ENCODE measurements around the gene THSD4. TPM values are rescaled to one million over a fixed set of nuclear protein-coding genes. Genes with fewer than 3 reads are reported as not detected.
"Not testable (repeated sequence)": the region's sequence is repeated elsewhere in the genome, so short reads cannot be mapped to it uniquely, and the experiment has no call there.

The THSD4 gene
- total RNA-seq, 1 donor: under 0.01 TPM

DNA sequence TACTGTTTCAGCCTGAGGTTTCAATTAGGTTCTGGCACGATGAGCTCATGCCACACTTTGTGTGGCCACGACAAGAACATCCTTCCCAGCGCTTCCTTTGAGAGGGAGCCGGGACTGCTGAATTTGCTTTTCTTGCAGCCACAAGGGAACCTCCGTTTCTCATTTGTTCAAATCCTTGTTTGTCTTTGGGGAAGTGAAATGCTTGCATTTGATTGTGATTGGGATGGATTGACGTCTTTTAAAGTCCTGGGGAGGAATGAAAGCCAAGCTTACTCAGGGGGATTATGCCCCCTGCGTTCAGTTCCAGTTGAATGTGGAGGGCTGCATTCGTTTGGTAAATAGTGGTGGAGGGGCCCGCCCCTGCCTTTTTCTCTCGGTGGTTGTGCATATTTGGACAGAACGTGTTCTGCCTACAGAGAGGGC is 277.6 kb downstream of the THSD4 start:
- DNase-seq (ENCODE audit: low read depth in 2 of 3, low spot score in 2 of 3): no peak

DNA sequence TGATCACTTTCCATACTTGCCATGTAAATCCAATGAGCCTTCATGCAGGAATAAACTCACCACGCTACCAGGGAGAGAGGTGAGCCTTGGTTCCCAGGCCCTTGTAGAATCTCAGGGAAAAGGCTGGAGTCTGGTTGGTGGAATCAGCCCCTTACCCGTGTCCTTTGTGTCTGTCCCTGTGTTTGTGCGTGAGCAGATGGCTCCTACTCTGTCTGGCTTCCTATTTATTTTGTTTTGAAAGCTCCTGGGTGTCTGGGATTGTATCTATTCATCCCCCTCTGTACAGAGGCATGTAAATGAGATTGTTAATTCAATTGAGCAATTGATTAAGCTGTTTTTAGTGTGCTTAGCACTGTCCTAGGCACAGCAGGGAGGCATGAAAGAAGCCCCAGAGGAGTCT is 278.1 kb downstream of the THSD4 start:
- no peak for DNase-seq (ENCODE audit: low read depth in 2 of 3, low spot score in 2 of 3)

DNA sequence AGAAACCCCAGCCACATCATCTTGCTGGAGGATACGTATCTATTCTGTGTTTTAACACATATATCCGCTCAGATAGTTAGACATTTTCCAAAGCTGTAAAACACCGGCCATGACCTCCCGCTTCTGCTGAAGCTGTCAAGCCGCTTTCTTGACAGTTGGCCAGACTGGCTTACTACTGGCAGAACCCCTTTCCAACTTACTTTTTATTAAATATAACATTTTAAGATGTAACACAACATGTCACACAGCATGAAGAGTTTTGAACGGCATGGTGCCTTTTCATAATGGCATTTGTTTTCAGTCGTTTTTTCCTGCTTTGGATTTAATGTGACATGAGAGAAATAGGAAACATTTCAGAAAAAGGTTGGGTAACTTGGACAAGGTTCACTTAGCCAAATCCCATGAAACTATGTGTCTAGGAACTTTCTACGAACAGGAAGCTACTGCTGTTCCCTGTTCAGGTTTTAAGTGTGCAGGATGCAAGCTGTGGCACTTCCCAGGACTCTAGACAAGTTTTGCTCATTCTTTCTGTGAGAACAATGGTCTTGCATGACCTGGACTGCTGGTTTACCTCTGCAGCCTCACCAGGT is 281.4 kb downstream of the THSD4 start:
- no peak for DNase-seq (ENCODE audit: low read depth in 2 of 3, low spot score in 2 of 3)

DNA sequence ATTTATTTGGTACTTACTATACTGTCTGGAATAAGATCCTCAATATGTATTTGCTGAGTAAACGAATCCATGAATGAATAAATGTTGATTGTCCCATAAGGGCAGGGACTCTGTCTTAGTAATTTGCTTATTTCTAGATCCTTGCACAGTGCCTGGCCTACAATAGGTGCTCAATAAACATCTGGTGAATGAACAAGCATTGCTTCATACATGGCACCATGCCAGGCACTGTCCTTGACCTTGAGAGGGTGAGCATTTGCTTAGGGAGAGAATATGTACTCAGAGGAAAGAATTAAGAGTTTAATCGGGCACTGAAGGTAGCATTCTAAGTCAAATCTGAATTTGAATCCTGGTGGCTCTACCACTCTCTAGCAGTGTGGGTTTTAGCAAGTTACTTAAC is 282.1 kb downstream of the THSD4 start:
- no peak for DNase-seq (ENCODE audit: low read depth in 2 of 3, low spot score in 2 of 3)

DNA sequence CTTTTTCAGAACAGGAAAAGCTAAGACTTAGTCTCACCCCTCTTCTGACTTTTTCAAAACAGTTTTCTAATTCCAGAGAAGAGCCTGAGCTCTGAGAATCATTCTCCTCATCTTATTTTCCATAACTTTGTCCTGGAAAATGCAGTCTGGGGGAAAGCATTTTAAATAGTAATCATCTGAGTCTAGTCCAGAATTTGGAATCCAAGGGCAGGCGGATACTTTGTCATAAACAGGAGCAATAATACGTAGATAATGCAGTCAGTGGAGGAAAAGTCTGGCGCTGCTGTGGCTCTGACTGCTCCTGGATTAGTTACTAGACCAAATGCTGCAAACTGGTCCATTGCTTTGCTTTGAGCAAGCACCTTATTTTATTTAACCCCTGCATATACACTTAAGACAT is 285.0 kb downstream of the THSD4 start:
- DNase-seq (ENCODE audit: low read depth in 2 of 3, low spot score in 2 of 3): no peak

DNA sequence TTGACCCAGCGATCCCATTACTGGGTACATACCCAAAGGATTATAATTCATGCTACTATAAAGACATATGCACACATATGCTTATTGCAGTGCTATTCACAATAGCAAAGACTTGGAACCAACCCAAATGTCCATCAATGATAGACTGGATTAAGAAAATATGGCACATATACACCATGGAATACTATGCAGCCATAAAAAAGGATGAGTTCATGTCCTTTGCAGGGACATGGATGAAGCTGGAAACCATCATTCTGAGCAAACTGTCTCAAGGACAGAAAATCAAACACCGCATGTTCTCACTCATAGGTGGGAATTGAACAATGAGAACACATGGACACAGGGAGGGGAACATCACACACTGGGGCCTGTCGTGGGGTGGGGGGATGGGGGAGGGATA is 286.5 kb downstream of the THSD4 start:
- DNase-seq (ENCODE audit: low read depth in 2 of 3, low spot score in 2 of 3): not testable (repeated sequence)

DNA sequence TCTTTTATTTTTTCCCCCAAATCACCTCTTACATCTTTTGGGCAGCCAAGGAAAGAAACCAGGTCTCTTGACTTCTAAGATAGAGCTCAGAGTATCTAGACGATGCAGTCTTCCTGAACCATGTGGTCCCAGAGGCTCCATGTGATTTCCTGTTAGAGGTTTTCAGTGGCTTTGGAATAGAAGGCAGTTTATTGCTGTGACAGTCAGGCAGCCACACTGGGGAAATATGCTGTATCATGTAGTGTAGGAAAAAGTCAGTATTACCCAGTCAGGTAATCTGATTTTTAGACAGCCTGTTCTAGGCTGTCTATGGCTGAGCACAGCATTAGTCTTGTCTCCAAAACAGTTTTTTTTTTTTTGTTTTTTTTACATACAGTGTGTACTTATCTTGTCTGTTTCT is 294.3 kb downstream of the THSD4 start:
- DNase-seq (ENCODE audit: low read depth in 2 of 3, low spot score in 2 of 3): peak in 2 of 3 donors; percentile 18 to 43

DNA sequence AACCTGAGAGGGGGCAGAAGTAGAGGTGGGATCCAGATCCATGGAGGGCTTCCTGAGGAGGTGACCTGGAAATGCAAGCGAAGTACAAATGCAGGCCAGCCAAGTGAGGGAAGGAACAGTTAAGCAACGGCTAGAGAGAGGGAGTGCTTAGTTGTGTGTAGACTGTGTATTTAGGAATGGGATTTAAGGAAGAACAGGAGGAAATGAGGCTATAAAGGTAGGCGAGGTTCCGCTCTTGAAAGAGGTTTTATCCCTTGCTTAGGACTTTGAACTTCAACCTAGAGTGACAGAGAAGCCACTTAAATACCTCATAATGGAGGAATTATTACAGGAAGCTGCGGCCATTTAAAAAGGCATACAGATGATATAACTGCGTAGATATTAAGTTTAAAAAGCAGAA is 295.1 kb downstream of the THSD4 start:
- DNase-seq (ENCODE audit: low read depth in 2 of 3, low spot score in 2 of 3): no peak

DNA sequence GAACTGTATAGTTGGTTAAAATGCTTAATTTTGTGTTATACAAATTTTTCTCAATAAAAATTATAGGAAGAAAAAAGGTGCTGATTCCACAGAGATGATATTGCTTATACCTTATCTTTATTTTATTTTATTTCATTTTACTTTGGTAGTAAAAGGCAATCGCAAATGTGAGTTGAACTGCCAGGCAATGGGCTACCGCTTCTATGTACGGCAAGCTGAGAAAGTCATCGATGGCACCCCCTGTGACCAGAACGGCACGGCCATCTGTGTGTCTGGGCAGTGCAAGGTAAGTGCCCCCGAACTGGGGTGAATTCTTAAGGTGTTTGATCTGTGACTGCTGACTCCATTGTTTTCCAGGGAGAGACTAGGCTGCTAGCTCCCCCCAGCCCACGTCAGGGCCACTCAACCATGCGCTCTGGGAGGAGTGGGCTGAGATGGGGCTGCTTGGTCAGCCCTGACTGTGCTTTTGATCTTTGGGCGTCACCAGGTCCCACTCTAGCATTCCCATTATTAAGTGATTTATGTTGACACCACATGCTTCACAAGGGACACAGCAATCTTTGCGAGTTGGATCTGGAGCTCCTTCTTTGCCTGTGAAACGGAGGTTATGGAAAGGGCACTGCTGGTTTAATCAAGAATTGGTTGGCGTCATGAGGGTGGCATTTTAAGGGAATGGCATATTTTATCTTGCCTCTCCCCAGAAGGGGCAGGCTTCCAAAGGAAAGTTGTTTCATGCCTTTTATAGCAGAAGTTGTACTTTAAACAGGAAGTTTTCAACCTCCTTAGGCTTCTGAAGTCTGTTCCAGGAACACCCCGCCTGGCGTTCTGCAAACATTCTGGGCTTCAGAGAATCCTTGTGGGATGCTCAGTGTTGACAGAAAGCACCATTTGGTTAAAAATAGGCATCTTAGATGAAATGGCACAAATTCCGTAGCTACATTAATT is 296.5 kb downstream of the THSD4 start:
- DNase-seq (ENCODE audit: low read depth in 2 of 3, low spot score in 2 of 3): peak in 1 of 3 donors; percentile 3

DNA sequence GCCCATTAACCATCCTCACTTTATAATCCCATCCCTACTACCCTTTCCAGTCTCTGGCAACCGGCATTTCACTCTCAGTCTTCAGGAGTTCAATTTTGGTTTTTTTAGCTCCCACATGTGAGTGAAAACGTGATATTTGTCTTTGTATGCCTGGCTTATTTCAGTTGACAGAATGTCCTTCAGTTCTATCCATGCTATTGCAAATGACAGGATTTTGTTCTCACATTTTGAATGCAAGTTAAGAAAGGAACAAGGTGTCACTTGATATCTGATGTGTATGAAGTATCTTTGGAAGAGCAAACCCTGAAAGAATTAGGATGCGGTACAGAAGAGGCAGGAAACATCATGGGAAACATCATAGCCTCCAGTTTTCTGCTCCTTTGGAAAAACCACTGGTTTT is 298.1 kb downstream of the THSD4 start:
- DNase-seq (ENCODE audit: low read depth in 2 of 3, low spot score in 2 of 3): no peak

DNA sequence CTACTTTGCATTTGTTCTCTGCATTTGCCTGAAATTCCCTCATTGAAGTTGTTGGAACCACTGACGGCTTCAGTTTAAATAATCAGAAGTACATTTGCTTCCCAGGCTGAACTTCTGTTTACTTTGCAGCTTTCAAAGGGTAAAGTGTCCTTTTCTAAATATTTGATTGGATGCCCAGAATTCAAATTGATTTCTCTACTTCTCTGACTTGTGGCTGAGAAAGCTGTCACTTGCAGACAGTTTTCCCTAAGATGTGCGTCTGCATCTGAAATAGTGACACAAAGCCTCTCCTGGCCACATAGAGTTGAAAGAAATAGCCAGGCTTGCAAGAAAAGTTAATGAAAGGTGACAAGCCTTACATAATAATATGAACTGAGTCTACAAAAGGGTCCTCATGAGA is 299.6 kb downstream of the THSD4 start:
- no peak for DNase-seq (ENCODE audit: low read depth in 2 of 3, low spot score in 2 of 3)

DNA sequence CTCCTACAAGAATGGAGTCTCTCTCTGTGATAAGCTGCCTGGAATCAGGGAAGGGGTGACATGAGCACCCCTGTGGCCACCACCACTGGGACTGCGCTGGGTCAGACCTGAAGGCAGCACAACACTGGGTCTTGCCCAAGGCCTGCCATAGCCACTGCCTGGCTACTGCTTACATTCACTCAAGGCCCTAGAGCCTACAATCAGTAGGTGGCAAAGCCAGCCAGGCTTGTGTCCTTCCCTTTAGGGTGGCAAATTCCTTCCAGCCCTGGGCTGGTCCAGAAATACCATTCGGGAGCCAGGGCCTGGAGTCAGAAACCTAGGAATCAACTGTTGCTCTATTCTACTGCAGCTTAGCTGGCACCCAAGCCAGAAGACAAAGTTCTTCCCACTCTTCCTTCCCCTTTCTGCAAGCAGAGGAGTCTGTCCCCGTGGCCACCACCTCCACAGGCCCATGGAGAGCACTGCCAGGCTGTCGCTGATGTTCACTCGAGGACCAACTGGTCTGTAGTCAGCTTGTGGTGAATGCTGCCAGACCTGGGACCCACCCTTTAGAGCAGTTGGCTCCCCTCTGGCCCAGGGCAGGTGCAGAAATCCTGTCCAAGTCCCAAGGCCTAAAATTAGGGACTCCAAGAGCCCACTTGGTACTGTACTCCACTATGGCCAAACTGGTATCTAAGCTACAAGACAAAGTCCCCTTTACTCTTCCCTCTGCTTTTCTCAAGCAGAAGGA is 307.4 kb downstream of the THSD4 start:
- DNase-seq (ENCODE audit: low read depth in 2 of 3, low spot score in 2 of 3): no peak

DNA sequence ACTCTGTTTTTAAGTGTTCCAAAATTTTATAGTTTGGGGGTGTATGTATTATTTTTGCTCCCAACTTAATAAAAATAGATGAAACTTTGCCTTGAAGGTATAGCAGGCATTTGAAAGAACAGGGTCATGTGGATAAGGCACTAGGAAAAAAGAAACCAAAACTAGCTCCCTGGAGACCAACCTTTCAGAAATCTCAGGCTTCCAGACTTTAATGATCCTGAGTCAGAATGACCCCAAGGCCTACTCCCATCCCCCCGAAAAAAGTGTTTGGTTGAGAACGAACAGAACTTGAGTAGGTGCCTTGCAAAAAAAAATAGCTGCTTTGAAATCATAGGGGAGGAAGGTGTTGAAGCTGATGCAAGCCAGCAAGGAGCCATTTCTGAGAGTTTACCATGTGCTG is 309.5 kb downstream of the THSD4 start:
- DNase-seq (ENCODE audit: low read depth in 2 of 3, low spot score in 2 of 3): no peak

DNA sequence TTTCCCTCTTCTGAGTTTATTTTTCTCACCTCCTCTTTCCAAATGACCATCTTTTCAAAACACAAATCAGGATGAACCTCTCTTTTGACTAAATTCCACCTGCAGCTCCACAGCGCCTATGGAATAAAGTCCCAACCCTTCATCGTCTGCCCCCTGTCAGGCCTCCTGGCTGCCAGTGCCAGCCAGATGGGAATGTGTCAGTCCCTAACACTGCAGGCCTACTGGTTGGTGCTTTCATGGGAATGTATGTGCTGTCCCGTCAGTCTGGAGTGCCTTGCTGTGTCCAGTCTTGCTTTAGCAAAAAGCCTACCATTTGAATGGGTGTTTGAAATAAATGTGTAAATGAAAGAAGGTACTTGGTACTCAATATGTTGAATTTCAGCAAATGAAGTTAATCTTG is 310.1 kb downstream of the THSD4 start:
- DNase-seq (ENCODE audit: low read depth in 2 of 3, low spot score in 2 of 3): no peak

DNA sequence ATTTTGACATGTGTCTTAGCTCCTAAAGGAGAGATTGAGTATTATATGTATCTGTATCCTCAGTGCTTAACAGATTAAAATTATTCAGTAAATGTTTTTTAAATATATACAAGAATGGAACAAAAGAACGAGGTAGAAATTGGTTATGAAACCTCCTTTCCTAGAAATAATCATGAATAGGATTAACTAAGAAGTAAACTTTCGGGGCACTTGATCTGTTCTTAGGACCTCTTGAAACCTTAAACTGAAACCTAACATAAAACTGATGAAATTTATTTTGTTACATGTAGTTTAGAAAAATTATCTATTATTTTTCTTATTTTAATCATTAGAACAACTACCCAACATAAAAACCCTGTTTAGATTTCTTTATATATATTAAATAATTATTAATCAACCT is 311.5 kb downstream of the THSD4 start:
- DNase-seq (ENCODE audit: low read depth in 2 of 3, low spot score in 2 of 3): no peak

DNA sequence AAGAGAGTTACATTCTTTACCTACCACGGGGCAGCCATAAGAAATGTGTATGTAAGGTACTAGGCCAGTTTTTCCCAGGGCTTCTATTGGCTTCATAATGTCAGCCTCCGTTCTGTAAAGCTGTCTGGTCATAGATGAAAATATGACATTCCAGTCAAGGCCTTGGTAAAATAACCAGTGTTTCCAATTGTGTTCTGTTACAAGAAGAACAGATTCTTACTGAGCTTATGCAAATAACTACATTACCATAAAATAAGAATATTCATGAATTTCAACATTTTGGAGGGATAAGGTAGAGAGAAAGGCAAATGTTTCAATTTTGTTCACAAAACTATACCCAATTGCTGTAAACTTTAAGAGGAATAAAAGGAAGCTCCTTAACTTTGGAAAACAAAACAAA is 315.5 kb downstream of the THSD4 start:
- no peak for DNase-seq (ENCODE audit: low read depth in 2 of 3, low spot score in 2 of 3)

DNA sequence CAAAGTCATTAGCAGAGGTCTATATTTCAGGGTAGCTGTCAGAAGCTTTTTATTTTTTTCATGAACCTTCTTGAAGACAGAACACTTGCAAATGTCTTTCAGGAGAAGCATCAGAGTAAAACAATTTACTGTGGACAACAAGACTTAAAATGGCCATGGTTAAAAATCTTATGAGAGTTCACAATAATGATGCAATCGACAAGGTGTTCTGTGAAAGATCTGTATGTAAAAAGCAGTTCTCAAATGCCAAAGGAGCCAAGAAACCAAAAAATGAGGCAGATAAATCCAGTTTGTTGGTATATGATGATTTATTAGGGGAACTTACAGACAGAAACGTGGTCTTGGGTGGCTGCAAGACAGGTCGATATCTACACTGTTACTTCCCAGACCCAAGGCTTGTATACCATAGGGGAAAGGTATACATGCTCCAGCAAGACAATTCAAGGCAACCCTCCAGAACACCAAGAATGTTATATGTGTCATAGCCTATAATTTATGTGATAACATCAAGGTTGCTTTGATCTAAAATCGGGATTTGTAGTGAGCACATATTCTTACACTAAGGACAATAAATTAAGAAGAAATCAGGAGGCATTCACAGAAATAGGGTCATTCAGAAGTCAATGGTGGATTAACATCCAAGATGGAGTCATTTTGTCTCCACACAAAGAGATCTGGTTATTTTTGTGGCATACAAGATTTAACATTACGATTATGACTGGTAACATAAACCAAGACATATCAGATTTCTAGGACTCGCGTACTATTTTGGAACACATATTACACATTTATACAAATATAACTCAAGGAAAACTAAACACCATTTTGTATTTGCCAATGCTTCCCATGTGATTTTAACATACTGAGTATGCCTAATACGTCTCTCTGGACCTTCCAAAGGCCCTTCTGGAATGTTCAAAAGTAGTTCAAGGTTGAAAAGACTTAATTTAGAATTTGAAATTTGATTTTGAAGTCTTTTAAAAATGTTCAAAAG is 316.4 kb downstream of the THSD4 start:
- no peak for DNase-seq (ENCODE audit: low read depth in 2 of 3, low spot score in 2 of 3)

DNA sequence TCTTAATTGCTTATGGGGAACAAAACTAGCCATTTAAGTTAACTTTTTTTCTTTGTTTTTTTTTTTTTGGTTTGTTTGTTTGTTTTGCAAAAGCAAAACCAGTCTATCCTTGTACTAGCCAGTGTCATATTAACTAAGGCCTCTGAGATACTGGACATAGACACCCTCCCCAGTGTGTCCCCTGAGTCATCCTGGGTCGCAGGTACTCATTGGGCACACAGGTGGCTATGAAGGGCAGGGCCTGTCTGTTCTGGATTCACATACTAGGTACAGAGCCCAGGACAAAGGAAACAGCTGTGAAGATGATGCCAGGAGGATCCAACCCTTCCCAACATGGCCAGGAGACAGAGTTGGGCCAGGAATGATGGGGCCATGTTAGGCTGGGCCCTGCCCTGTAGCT is 318.1 kb downstream of the THSD4 start:
- no peak for DNase-seq (ENCODE audit: low read depth in 2 of 3, low spot score in 2 of 3)

DNA sequence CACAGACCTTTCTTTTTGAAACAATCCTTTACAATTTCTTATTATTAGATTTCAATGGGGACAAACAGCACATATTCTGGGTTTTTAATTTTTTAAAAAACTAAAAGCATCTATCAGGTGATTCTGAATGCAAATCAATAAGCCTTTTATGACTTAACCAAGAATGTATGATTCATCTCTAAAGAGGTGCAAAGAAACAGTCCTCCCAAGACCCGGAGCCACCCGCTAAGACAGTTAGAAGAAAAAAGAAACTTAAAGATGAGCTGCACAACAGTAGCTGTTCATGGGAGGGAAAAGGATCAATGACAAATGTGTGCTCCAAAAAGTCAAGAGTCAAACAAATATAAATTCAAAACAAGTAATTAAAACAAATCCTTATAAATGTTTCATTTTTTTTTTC is 319.5 kb downstream of the THSD4 start:
- no peak for DNase-seq (ENCODE audit: low read depth in 2 of 3, low spot score in 2 of 3)

DNA sequence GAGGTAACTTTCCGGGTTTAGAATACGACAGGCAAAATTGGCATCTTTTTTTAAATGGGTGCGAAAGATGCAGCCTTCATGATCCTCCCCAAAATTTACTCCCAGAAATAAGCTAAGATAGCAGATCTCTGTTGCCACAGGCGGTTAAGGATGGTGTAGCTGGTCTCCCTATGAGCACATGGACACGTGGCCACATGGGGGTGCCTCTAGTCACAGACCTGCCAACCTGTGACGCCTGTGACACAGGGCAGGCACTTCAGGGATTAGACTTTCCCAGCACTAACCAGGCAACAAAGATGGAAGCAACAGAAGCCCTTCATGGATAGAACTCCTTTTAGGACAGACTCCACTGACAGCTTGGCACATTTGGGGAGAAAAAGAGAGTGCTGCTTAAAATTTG is 320.3 kb downstream of the THSD4 start:
- no peak for DNase-seq (ENCODE audit: low read depth in 2 of 3, low spot score in 2 of 3)

Measured in hematopoietic multipotent progenitor cell (in vitro differentiated cells).